NT2/D1 (cell line): ENCODE data around the gene GNA12.

ENCODE experiments used
- SUZ12 ChIP-seq: IDR thresholded peaks from 2 replicates; pipeline ENCODE4 v1.6.1; 2011; ENCODE audit not compliant: insufficient read length, insufficient read depth; ENCODE audit errors: extremely low read depth
- YY1 ChIP-seq: IDR thresholded peaks from 2 replicates; pipeline ENCODE4 v1.6.1; 2011; ENCODE audit not compliant: insufficient read length, insufficient read depth
- ZNF274 ChIP-seq: IDR thresholded peaks from 2 replicates; pipeline ENCODE4 v1.6.1; 2011; ENCODE audit warnings: mild to moderate bottlenecking, low read depth, low read length

- no peak for TF ChIP-seq YY1
- TF ChIP-seq ZNF274, result no peak
- TF ChIP-seq SUZ12, result no peak
Measured at GRCh38 chr7:2698581-2699288, 145.4 kb downstream of the GNA12 start.
